HUDEP-2 (cell line): Measurements from ENCODE around the gene NDEL1.
"Not testable (repeated sequence)": the region's sequence is repeated elsewhere in the genome, so short reads cannot be mapped to it uniquely, and the experiment has no call there.

Source experiments
- DNase-seq, 76 experiments: peaks; one replicate each; lab custom pipeline; 2025; ENCODE audit not compliant: unreplicated experiment in 76 of 76; lab: John Stamatoyannopoulos, UW

The NDEL1 gene, protein sequence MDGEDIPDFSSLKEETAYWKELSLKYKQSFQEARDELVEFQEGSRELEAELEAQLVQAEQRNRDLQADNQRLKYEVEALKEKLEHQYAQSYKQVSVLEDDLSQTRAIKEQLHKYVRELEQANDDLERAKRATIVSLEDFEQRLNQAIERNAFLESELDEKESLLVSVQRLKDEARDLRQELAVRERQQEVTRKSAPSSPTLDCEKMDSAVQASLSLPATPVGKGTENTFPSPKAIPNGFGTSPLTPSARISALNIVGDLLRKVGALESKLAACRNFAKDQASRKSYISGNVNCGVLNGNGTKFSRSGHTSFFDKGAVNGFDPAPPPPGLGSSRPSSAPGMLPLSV

DNA sequence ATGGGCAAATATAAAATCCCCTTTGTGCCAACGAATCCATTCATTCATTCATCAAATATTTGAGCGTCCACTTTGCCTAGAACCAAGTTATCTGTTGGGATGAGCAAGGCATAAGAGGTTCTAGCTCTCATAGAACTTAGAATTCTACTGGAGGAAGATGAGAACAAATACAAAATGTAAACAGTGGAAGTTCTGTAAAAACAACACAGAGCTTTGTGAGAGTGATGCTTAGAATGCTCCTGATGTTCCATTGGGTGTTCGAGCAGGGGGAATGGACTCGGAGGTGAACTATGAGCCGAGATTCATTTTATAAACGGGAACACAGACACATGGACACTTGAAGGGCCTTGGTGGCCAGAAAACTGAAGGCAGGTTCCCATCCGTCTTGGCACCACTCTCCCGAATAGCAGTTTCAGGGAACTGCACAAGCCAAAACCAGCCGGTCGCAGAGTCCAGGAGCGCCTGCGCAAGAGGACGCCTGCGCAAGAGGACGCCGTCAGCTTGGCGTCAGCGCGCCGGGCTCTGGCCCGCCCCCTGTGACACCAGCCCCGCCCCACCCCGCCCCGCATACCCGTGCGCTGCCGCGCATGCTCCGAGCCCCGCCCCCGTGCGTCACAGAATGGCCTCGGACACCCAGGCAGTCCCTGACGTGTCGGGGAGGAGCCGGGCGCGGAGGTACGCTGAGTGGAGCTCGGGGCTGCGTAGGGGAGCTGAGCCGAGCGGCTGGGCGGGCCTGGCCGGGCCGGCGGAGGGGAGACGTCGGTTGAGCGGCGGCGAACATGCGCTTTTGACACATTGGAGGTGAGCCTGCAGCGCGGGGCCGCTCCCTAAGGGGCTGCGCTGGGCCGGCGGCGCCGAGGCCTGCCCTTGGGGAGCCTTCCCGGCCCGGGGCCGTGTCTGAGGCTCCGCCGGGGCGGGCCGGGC is at the start of gene NDEL1:
TSS of gene NDEL1 (plus strand) at position 640 of the 924 bp plus-strand sequence. CDS start 8,388 bp downstream, outside the sequence.
- DNase-seq = peak in 75 of 76 experiments; percentile 56 to 99 (median 96)

DNA sequence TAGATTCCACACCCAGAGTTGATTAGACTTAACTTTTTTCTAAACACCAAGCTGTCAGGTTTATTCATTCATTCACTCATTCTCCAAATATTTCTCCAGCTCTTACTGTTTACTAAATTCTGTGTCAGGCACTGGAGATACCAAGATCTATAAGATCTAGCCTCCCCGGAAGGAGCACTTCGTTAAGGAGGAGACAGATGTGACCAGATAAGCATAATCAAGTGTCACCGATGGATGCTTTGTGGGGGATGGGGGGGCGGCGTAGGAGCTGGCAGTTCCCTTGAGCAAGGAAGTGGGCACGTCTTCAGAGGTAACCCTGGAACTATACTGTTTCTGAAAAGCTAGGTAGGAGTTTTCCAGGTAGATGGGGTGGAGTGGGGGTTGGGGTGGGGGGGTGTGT is 48.8 kb upstream of the NDEL1 start:
- peak in 70 of 76 experiments; percentile 5 to 85 (median 61) for DNase-seq

DNA sequence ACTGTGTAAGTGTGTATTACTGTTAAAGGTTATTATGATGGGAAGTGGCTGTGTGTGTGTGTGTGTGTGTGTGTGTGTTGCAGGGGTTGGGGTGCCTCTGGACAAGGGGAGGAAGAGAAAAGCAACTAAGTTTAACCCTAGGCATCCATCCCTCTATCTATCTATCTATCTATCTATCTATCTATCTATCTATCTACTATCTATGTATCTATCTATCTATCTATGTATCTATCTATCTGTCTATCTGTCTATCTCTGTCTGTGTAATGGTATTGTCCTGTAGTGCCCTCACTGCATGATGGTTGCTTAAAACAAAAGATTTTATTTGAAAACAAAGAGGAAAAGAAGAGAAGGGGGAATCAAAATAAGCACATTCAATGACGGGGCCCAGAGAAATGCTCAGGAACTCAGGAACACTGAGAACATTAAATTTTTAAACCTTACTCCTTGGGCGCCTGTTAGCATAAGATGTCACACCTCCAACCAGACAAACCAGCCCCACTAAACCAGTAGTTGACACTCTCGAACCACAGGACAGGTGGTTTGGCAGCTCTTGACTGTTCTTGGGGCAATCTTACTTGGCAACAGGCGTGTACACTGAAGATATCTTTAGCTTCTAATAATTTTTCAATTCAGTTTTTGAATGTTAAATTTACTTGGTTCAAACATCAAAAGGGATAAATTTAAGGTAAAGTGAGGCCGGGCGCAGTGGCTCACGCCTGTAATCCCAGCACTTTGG is 47.6 kb upstream of the NDEL1 start:
- peak in 2 of 76 experiments; percentile 2 to 45 for DNase-seq

DNA sequence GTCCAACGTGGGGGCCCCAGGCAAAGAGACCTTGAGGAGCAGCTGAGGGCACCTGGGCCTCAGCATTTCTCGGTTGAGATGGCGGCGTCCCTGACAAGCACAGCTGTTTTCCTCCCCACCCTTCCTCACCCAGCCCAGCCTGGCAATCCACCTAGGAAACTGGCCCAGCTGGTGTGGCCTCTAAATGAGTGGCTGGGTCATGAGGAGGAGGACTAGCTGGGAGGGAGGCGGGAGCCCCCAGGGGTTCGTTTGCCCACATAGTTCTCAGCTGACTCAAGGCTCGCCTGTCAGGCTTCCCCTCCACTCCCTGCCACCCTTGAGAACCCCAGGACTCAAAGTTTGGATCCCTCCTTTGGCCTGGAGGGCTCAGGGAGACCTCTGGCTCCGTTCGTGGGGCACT is 44.0 kb upstream of the NDEL1 start:
- no peak for DNase-seq

DNA sequence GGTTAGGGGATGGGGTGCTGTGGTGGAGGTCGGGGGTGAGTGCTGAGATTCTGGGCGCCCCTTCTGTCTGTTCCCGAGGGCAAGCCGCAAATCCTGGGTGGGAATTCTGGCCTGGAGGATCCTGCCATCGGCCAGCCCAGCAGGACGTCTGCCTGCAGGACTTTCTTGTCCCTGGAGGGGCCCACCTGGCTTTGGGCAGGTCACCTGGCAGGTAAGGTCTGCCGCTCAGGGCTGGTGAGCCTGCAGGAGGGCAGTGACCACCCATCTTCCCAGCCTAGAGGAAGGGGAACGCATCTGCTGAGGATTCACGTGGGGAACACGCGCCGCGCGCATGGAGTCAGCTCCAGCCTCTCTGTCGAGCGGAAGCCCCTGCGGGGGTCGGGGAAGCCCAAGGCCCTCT is 43.4 kb upstream of the NDEL1 start:
- no peak for DNase-seq

DNA sequence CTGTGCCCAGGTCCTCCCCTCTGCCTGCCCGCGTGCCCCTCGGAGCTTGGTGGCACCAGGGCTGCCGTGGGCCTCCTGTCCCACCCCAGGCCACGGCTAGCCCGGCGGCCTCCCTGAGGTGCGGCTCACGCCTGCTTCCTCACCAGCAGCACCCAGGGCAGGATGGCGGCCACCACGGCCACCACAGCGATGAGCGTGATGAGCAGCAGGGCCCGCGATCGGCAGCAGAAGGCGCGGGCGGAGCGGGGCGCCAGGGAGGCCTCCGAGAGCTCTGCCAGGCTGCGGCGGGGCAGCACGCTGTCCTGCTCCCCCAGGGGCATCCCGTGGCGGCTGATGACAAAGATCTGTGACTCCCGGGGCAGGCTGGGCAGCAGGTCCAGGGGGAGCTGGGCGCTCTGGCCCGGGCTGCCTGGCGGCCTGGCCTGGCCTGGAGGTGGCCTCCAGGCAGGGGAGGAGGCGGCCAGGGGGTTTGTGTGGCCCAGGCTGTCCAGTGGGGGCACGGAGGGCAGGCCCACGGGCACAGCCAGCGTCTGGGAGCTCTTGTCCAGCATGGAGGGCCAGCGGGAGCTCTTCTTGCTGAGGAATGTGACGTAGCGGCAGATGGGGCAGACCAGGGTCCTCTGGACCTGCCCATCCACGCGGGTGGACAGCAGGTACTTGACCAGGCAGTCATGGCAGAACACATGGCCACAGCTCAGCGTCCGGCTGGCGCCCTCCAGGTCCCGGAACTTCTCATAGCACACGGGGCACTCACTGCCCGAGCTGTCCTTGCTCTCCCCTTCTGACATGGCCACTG is 42.8 kb upstream of the NDEL1 start:
- no peak for DNase-seq

DNA sequence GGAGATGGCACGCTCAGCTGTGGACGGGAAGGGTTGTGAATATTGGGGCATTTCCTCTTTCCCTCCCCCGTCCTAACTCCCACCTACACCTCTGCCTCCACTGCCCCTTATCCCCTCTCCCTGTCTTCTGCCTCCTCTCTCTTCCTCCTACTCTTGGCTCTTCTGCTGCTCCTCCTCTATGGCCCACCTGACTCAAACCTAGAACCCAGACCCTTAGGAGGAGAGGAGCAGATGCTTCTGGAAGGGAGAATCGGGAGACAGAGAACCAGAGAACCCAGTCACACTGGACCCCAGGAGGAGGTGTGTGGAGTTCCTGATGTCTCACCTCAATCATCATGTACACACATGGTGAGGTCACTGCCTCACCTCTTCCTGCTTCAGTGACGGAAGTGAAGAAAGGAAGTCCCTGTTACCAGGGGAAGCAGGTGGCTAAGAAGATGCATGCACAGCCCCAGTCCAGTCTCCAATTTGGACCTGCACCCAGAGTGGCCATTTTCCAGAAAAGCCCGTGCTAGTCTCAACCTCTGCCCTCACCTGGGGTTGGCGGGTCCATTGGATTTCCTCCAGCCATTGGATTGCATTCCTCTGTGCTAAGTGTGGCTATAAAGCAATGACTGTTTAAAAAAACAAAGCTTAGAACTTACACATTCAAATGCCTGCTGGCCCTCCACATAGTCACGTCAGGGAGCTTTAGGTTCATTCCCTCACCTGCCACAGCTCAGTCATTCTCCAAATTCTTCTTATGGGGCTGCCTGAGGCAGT is 42.0 kb upstream of the NDEL1 start:
- DNase-seq = no peak

DNA sequence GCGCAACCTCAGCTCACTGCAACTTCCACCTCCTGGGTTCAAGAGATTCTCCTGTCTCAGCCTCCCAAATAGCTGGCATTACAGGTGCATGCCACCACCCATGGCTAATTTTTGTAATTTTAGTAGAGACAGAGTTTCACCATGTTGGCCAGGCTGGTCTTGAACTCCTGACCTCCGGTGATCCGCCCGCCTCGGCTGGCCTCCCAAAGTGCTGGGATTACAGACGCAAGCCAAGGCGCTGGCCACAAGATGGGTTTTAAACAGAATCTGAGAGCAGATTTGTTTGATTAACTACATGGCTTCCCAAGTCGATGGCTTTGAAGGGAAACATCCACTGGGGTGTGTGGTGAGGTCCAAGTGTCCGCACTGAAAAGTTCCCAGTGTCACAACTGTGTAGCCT is 41.2 kb upstream of the NDEL1 start:
- DNase-seq = not testable (repeated sequence)

DNA sequence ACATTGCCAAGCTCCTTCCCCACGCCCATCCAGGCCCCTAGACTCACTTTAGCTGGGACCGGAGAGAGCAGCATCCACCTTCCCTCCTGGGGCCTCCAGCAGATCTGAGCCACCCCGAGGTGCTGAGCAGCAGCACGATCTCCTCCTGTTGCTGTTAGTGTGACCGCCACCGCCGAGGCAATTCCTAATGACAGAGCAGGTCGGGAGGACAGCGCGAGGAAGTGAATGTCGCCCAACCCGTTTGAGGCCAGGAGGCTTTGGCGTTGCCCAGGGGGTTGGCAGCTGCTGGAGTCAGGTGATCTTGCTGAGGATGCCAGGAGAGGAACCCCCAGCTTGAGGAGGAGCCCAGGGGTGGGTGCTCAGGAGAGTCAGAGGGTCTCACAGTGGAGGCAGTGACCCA is 38.0 kb upstream of the NDEL1 start, which contains the start of gene RNF222:
TSS of gene RNF222 (minus strand) at position 192 of the 400 bp plus-strand sequence. CDS start 4,366 bp downstream, outside the sequence.
- no peak for DNase-seq

DNA sequence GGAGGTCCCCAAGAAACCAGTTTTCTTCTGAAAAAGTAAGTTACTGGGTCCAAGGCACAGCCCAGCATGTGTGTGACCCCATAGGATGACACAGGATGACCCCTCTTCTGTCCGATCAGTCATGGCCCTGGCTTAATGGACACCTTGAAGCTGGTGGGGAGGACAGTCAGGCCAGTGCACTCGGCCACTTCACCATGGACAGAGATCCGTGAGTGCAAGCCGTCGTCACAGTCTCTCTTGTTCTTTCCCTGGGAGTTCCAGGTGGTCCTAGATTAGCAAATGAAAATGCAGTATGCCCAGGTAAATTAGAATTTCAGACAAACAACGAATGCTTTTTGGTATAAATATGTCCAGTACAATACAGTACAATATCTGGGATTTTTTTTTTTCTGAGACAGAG is 36.7 kb upstream of the NDEL1 start:
- no peak for DNase-seq

DNA sequence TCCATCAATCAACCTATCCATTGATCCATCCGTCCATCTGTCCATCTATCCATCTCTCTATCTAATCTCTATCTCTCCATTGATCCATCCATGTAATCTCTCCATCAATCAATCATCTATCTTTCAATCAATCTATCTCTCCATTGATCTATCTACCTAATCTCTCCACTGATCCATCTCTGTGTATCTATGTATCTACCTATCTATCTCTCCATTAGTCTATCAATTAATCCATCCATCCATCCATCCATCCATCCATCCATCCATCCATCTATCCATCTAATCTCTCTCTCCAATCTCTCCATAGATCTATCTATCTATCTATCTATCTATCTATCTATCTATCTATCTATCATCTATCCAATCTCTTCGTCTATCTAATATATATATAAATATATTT is 34.6 kb upstream of the NDEL1 start:
- DNase-seq = no peak

DNA sequence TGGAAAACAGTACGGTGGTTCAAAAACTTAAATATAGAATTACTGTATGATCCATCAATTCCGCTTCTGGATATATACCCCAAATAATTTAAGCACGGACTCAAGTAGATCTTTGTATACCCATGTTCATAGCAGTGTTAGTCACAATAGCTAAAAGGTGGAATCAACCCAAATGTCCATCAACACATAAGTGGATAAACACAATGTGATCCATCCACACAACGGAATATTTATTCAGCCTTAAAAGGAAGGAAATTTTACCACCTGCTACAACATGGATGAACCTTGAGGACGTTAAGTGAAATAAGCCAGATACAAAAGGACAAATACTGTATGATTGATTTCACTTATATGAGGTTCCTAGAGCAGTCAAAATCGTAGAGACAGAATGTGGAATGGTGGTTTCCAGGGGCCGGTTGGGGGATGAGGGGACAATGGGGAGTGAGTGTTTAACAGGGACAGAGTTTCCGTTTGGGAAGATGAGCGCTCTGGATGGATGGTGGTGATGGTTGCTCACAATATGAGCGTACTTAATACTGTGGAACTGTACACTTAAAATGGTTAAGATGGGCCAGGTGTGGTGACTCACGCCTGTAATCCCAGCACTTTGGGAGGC is 32.7 kb upstream of the NDEL1 start:
- no peak for DNase-seq

DNA sequence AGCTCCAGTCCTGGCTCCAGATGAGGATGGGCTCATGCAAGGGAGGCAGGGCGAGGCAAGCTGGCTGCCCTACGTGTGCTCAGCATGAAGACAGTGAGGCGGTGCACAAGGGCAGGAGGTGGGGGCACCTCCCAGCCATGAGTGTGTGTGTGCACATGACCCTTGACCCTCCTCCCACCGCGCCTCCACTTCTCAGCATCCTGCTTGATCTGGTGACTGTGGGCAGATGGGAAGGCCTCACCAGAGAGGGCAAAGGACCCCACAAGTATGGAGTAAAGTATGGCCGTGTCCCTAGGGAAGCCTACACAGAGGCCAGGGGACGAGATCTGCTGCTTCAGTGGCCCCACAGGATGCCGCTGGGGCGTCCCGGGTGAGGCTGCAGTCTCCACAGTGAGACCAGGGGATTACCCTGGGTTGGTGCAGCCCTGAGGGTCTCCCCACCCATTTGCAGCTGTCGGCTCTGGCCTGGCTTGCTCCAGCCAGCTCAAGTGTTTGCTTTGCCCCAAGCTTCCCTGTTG is 30.1 kb upstream of the NDEL1 start:
- DNase-seq = no peak

DNA sequence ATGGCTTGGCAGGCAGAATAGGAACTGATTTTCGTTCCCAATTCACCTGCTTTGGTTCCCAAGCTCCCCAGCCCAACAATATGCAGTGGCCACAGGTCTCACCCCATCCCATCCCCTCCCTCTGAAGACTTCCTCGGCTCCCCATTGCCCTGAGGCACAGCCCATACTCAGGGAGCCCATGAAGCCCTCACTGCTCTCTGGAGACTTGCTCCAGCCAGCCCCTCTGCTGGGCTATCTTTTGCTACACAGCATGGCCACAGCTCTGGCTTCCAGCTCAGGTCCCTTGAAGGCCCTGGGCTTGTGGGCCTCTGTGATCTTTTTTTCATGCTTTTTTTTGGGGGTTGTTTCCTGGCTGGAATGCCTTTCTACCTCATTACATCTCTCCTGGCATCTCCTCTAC is 29.5 kb upstream of the NDEL1 start:
- DNase-seq = no peak

DNA sequence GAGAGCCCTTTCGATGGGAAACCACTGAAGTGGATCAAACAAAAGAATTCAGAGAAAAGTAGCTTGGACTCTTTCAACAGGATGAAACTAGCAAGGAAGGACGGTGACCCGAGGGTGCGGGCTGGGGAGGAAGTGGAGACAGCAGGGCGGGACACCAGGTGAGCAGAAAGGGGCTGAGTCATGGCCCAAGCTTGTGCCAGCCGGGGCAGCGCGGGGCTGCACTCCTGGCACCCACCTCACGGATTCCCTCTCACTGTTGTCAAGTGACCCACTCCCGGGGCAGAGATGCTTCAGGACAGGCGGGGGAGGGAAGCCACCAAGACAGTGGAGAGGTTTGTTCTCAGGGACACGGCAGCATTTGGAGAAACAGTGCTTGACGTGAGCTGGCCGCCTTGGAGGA is 27.3 kb upstream of the NDEL1 start:
- DNase-seq = no peak

DNA sequence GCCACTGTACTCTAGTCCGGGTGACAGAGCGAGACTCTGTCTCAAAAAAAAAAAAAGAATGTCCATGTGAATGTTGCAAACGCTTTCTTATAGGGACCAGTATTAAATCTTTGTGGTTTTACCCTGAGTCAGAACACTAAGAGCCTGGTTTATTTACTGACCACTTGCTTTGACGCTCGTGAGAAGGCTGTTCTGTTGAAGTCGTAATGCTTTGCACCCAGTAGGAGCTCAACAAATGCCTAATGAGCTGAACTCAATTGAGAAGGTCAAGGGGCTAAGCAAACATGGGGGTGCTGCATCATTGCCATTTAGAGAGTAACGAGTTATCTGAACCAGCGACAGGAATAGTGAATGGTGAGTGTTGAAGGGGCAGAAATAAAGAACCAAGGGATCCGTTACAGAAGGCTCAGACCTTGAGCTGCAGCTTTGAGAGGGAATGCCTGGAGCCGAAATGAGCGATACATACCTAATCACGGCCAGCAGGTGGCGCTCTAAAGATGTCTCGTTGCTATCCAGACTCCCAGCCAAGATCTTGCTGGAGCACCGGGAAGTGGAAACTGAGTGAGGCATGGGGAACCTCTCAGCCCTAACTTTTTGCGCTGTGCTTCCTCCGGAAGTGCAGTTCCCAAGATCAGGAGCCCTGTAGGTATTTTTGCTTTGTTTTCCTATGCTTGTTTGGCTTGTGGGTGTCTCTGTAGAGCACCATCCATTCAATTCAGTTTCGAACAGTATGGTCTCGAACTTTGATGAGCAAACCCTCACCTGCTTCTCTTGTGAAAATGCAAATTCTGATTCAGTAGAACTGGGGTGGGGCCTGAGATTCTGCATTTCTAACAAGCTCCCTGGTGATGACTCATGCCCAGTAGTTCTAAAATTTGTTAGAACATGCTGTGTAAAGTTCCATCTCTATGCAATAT is 25.5 kb upstream of the NDEL1 start:
- peak in 72 of 76 experiments; percentile 10 to 86 (median 68) for DNase-seq

DNA sequence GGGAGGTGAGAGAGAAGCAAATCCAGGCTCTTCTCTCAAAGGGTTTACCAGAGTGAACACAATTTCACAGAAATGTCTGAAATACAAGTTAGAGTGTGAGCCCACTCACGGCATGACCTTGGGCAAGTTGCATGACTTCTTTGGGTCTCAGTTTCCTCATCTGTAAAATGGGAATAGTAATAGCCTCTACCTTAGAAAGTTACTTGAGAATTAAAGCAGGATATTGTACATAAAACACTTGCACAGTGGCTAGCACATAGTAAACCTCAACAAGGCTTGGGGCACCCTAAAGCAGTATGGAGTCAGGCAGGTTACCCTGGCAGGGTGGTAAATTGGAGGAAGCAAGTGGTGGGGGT is 24.8 kb upstream of the NDEL1 start:
- no peak for DNase-seq

DNA sequence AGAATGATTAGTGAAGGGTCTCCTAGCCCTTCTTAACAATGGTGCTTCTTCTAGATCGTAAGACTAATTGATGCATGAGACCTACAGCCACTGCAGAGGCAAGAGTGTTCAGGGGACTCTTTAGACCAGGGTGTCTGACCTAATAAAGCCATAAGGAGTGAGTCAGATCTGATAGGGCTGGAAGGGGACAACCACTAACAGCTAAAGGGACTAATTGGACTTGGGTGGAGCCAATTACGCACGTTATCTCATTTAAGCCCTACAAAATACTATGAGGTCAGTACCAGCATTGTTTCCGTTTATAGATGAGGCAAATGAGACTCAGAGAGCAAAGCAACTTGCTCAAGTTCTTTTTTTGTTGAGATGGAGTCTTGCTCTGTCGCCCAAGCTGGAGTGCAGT is 23.6 kb upstream of the NDEL1 start:
- peak in 40 of 76 experiments; percentile 8 to 77 (median 39) for DNase-seq
